ELF-1 (cell line): Measurements from ENCODE around the gene OTOGL.

Experiments used
- DNase-seq: peaks from one replicate; pipeline ENCODE4 v3.0.0-alpha.2; 2016; ENCODE audit warnings: low read depth, low spot score

OTOGL gene

DNA sequence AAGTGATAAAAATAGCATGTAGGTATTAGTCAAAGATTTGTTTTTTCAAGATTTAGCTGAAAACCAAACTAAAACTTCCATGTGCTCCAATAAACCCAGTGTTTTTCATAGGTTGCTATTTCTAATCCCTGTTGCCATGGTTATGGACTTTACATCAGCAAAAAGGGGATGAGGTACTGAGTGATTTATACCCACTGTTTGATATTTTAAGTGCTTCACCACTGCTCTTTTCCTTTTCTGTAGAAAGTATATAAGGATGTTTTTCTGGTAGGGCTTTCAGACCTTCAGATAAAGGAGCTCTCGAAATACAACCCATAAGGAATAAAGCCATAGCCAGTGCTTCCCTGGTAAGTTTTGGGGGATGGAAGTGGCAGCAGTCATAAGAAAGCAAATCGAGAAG is at the start of gene OTOGL:
TSS of gene OTOGL (plus strand) at position 279 of the 400 bp plus-strand sequence. CDS start 109,895 bp downstream, outside the sequence.
- DNase-seq, result no peak

- no peak for DNase-seq
Observed at GRCh38 chr12:80050236-80050635, 49.1 kb upstream of the OTOGL start.

GRCh38 chr12:80053051-80053790 is 46.1 kb upstream of the OTOGL start:
- no peak for DNase-seq

DNA sequence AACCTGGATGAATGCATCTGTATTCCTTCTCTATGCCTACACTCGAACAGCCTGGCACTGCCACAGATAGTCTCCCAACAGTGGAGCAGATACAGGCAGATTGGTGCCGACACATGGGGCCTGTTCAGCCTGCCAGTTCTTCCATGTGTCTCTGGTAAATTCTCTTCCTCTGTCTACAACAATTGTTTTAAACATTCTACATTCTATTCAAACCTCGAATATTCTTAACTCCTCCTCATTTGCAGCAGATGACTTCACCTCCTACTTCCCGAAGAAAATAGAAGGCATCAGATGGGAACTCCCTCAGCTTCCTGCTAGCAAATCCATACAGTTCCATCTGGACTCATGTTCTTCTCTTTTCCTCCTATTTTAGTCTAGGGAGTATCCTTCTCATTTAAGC is 43.1 kb upstream of the OTOGL start:
- no peak for DNase-seq

DNA sequence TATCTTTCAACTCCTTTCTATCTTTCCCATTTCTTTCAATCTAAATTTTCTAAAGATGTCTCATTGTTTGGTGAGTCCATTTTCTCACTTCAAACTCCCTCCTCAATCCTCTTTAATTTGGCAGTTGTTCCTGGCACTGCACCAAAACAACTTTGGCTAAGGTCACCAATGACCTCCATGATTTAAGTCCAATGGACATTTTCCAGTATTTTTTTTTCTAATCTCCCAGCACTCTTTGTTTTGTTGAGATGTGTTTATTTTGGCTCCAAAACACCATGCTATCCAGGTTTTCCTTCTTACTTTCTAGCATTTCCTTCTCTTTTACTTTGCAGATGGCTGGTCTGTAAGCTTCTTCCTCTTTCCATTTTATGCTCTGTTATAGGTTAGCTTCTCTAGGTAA is 42.5 kb upstream of the OTOGL start:
- no peak for DNase-seq

GRCh38 chr12:80058586-80058985 is 40.8 kb upstream of the OTOGL start:
- DNase-seq, result no peak

DNA sequence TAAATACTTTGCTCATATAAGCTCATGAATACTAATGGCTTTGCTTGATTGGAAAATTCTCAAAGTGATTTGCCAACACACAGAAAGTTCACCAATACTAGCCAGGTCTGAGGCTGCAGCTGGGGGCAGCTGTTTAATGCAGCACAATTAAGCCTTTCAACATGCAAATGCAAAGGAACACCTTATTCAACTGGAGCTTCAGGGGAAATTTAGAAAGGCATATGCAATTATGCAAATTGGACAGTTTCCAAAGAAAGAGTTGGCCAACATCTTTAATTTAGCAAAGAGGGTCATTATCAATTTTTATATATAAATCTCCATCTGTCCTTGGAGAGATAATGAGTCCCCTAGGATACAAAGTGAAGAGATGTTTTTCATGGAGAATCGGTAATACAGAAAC is 40.2 kb upstream of the OTOGL start:
- no peak for DNase-seq

DNA sequence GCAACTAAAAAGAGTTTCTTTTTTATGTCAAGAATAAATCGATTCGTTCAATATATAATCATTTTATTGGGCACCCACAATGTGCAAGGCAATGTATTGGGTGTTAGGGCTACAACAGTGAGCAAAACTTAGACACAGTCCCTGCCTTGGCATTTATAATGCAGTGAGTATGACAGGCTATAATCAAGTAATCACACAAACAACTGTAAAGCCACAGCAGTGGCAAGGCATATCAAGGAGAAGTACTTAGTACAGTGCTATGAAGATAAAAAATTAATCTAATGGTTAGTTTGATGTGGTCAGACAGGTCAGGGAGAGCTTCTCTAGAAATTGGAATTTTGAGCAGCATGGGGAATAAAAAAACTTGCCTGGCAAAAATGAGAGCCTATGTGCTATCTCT is 39.5 kb upstream of the OTOGL start:
- DNase-seq, result no peak

GRCh38 chr12:80064269-80064668 is 35.1 kb upstream of the OTOGL start:
- no peak for DNase-seq

DNA sequence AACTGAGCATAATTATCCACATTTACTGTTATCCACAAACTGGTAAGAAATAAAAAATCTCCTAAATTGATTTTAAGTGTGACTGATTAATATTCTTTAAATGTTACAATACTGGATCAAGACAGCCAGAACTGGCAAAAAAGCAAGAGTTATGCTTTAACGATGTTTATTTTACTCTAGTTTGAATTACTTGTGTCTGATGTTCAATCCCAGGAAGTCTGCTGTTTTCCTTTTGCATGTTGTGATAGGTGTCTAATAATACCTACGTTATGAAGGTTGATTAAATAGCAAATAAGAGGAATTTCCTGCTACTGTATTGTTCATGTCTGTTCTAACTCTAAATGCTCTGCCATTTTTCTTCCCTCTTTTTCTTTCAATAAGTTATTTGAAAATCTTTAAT is 34.4 kb upstream of the OTOGL start:
- DNase-seq, result no peak

GRCh38 chr12:80068173-80068572 is 31.2 kb upstream of the OTOGL start:
- peak; percentile 56 for DNase-seq

- peak; percentile 37 for DNase-seq
Observed at GRCh38 chr12:80083892-80084614, 15.3 kb upstream of the OTOGL start.

DNA sequence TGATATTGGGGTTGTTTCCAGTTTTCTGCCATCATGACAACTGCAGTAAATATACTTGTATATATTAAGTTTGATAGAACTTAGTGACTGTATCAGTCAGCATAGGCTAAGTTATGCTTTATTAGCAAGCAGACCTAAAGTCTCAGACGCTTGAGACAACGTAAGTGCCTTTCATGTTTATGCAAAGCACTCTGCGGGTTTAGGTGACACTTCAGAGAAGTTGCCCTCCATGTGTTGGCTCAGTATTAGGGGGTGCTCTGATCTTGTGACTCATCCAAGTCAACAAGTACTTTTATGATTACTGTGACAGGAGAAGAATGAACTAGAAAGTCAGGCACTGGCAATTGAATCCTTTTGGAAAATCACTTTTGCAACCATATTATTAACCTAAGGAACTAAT is 13.3 kb upstream of the OTOGL start:
- DNase-seq, result no peak

- DNase-seq, result no peak
Observed at GRCh38 chr12:80087486-80088213, 11.7 kb upstream of the OTOGL start.

DNA sequence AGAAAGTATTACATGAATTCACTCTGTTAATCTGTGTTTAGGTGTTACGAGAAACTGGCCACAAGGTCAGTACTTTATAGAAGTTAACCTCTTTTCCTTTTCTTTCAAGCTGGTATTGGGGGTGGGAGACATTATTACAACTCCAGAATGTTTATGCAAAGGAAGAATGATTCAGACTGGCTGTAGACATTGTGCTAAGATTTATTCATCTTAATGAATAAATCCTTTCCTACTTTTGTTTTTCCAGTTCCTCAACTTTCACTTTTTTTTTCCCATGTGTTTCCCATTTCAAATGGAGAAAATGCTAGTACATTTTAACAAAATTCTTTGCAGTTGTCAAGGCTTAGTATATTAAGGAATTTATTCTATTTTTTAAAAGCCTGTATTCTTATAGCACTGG is 1.3 kb downstream of the OTOGL start:
- no peak for DNase-seq

GRCh38 chr12:80101126-80101525 is 1.8 kb downstream of the OTOGL start:
- DNase-seq, result no peak

GRCh38 chr12:80107221-80107620 is 7.9 kb downstream of the OTOGL start:
- no peak for DNase-seq

DNA sequence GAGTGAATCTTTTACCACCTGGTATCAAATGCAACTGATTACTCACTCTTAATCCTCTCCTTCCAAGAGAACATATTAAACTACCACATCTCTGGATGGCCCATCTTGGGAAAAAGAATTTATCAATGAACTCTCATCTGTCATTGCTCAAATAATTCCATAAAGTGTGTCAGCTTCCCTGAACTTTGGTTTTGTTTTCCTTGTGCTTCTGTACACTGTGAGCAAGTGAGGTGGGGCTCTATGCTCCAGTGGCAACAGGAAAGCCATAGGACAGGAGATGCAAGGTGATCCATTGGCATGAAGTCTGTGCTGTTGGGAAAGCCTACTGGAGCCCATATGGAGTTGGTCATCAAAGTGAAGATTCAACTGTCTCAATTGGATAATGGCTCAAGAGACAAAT is 17.4 kb downstream of the OTOGL start:
- no peak for DNase-seq

GRCh38 chr12:80118565-80119324 is 19.4 kb downstream of the OTOGL start:
- no peak for DNase-seq

GRCh38 chr12:80120994-80121393 is 21.7 kb downstream of the OTOGL start:
- no peak for DNase-seq

DNA sequence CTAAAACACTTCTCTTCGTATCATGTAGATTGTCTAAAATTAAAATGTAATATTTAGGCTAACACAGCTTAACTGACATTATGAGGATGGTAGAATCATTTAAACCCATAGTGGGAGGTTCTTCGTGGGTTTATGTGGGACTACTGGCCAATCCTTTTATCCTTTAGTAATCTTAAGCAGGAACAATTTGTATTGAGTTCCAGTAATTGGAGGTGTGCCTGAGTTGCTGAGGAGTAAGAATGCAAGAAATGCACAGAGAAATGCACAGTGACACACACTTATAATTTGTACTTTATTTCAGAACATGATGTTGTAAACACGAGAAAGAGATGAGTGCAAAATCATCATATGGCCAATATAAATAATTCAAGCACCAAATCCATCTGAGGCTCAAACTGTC is 22.3 kb downstream of the OTOGL start:
- DNase-seq, result no peak
